Hepatocyte (in vitro differentiated cells): ENCODE results near the gene NELL2.

Experiments used
- EZH2 ChIP-seq: fragments of 200-600 bp; sonication (generic); IDR thresholded peaks from 2 replicates; pipeline ENCODE4 v1.6.1; 2016; ENCODE audit warnings: antibody characterized with exemption, mild to moderate bottlenecking, borderline replicate concordance
- TF ChIP-seq, protein P1 (sequence below): fragments of 200-600 bp; sonication (generic); IDR thresholded peaks from 2 replicates; pipeline ENCODE4 v1.5.1; 2016; ENCODE audit warnings: antibody characterized with exemption, mild to moderate bottlenecking; ENCODE audit not compliant: poor library complexity

GRCh38 chr12:44464180-44464579 lies 411.9 kb downstream of the NELL2 start:
- no peak for TF ChIP-seq EZH2
- TF ChIP-seq, protein P1, sequence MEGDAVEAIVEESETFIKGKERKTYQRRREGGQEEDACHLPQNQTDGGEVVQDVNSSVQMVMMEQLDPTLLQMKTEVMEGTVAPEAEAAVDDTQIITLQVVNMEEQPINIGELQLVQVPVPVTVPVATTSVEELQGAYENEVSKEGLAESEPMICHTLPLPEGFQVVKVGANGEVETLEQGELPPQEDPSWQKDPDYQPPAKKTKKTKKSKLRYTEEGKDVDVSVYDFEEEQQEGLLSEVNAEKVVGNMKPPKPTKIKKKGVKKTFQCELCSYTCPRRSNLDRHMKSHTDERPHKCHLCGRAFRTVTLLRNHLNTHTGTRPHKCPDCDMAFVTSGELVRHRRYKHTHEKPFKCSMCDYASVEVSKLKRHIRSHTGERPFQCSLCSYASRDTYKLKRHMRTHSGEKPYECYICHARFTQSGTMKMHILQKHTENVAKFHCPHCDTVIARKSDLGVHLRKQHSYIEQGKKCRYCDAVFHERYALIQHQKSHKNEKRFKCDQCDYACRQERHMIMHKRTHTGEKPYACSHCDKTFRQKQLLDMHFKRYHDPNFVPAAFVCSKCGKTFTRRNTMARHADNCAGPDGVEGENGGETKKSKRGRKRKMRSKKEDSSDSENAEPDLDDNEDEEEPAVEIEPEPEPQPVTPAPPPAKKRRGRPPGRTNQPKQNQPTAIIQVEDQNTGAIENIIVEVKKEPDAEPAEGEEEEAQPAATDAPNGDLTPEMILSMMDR, result no peak
